CD8-positive, alpha-beta memory T cell (primary cell): ENCODE results near the gene MGAT4B. TPM values are rescaled to one million over a fixed set of nuclear protein-coding genes. Genes with fewer than 3 reads are reported as not detected.

ENCODE experiments used
- CTCF ChIA-PET: fragments of 350-600 bp; sonication (Branson Sonifier 250); formaldehyde crosslinking; loops from one replicate; lab custom pipeline; 2021; ENCODE audit warnings: antibody characterized with exemption; lab: Charles Lee
- POLR2A ChIA-PET: fragments of 350-600 bp; sonication (Branson Sonifier 250); formaldehyde crosslinking; loops from one replicate; lab custom pipeline; 2021; ENCODE audit warnings: antibody characterized with exemption; lab: Charles Lee
- DNase-seq, 5 donors: peaks; one replicate each; pipeline versions ENCODE4 v3.0.0 to v3.0.0-alpha.2; 2020 to 2022; ENCODE audit warnings: mixed read lengths in 1 of 5
- H3K27ac ChIP-seq: one replicate; pipeline ENCODE4 v1.7.0; 2013; ENCODE audit warnings: low read depth, mild to moderate bottlenecking, low read length, moderate library complexity
- H3K27me3 ChIP-seq: 2 replicates; pipeline ENCODE4 v1.7.0; 2013; ENCODE audit warnings: low read length, mild to moderate bottlenecking; ENCODE audit not compliant: insufficient read depth, poor library complexity, severe bottlenecking
- H3K36me3 ChIP-seq: 2 replicates; pipeline ENCODE4 v1.7.0; 2013; ENCODE audit warnings: mild to moderate bottlenecking, low read length, moderate library complexity; ENCODE audit not compliant: insufficient read depth
- H3K4me1 ChIP-seq: 2 replicates; pipeline ENCODE4 v1.7.0; 2013; ENCODE audit warnings: mild to moderate bottlenecking, low read length, moderate library complexity; ENCODE audit not compliant: insufficient read depth
- H3K4me3 ChIP-seq: 2 replicates; pipeline ENCODE4 v1.7.0; 2013; ENCODE audit warnings: mild to moderate bottlenecking, low read length
- H3K9me3 ChIP-seq: 2 replicates; pipeline ENCODE4 v1.7.0; 2013; ENCODE audit warnings: mild to moderate bottlenecking, low read length
- H3K27ac Mint-ChIP-seq, 8 donors: one replicate each; pipeline ENCODE4 v1.8.0; 2020 to 2021; ENCODE audit warnings: mixed read lengths in 8 of 8, mild to moderate bottlenecking in 6 of 8, inconsistent platforms in 3 of 8, moderate library complexity in 3 of 8
- H3K27me3 Mint-ChIP-seq, 2 donors: one replicate each; pipeline ENCODE4 v1.8.0; 2020 to 2021; ENCODE audit warnings: mixed read lengths in 2 of 2, mild to moderate bottlenecking in 1 of 2, moderate library complexity in 1 of 2
- H3K36me3 Mint-ChIP-seq, 3 donors: one replicate each; pipeline ENCODE4 v1.8.0; 2020 to 2021; ENCODE audit warnings: mixed read lengths in 3 of 3, inconsistent platforms in 1 of 3, mild to moderate bottlenecking in 1 of 3
- H3K4me1 Mint-ChIP-seq, 3 donors: one replicate each; pipeline ENCODE4 v1.8.0; 2020 to 2021; ENCODE audit warnings: mixed read lengths in 3 of 3, inconsistent platforms in 1 of 3, mild to moderate bottlenecking in 1 of 3
- H3K4me3 Mint-ChIP-seq, 7 donors: one replicate each; pipeline ENCODE4 v1.8.0; 2020 to 2021; ENCODE audit warnings: mixed read lengths in 7 of 7, mild to moderate bottlenecking in 6 of 7, moderate library complexity in 4 of 7, inconsistent platforms in 2 of 7
- H3K9me3 Mint-ChIP-seq, 5 donors: one replicate each; pipeline ENCODE4 v1.8.0; 2020 to 2022; ENCODE audit warnings: mixed read lengths in 5 of 5, mild to moderate bottlenecking in 3 of 5, moderate library complexity in 2 of 5, inconsistent platforms in 1 of 5
- polyA plus RNA-seq: library from polyadenylated mRNA; unstranded; fragments of 300-500 nt; fragmentation: Illumina TruSeq; gene quantifications from one replicate; pipeline ENCODE4 v1.2.3, GENCODE V29; 2021
- total RNA-seq, 2 experiments: library from RNA; stranded (reverse); gene quantifications; one replicate each; pipeline ENCODE4 v1.2.3, GENCODE V29; 2021

Gene MGAT4B
- total and polyA plus RNA-seq, 3 experiments from 2014 or later, result 21.0 to 103 (median 94.0) TPM

GRCh38 chr5:179778591-179778990 is 28.1 kb downstream of the MGAT4B start:
- no peaks in the 10 kb centered on the region for H3K9me3 Mint-ChIP-seq
- H3K4me3 ChIP-seq, result no peak overlapping the region
- H3K4me1 Mint-ChIP-seq, result no peaks in the 10 kb centered on the region
- H3K27ac ChIP-seq, result no peak overlapping the region
- H3K27me3 ChIP-seq, result no peaks in the 10 kb centered on the region
- peaks cover 19% of the 10 kb centered on the region for H3K36me3 ChIP-seq
- peak overlapping the region in 2 of 8 donors; percentile 11 to 77 for H3K27ac Mint-ChIP-seq
- DNase-seq, result no peak
- H3K27me3 Mint-ChIP-seq, result peaks cover 0 to 1% of the 10 kb centered on the region in 2 donors
- no peak overlapping the region for H3K4me3 Mint-ChIP-seq
- no peaks in the 10 kb centered on the region for H3K9me3 ChIP-seq
- ChIA-PET CTCF (interaction anchor here (1.1 to 2.5 kb wide), 2 partner anchors 15 to 18 kb away, joined by 4 to 10 read pairs; no protein-coding TSS in a partner anchor), POLR2A (no interaction called here)
- peaks cover 0 to 70% (median 13%) of the 10 kb centered on the region in 3 donors for H3K36me3 Mint-ChIP-seq
- H3K4me1 ChIP-seq, result no peaks in the 10 kb centered on the region

GRCh38 chr5:179777909-179778308 is 28.8 kb downstream of the MGAT4B start:
- ChIA-PET POLR2A (no interaction called here), CTCF (interaction anchor here (1.6 to 2.5 kb wide), 3 partner anchors 11 to 19 kb away, joined by 4 to 14 read pairs (median 10); no protein-coding TSS in a partner anchor)
- H3K4me3 ChIP-seq, result no peak overlapping the region
- no peaks in the 10 kb centered on the region for H3K4me1 Mint-ChIP-seq
- peaks cover 3 to 77% (median 17%) of the 10 kb centered on the region in 3 donors for H3K36me3 Mint-ChIP-seq
- peak overlapping the region in 1 of 8 donors; percentile 40 for H3K27ac Mint-ChIP-seq
- peaks cover 0 to 1% of the 10 kb centered on the region in 2 donors for H3K27me3 Mint-ChIP-seq
- H3K4me1 ChIP-seq, result no peaks in the 10 kb centered on the region
- no peak for DNase-seq
- H3K9me3 Mint-ChIP-seq, result no peaks in the 10 kb centered on the region
- no peaks in the 10 kb centered on the region for H3K9me3 ChIP-seq
- H3K36me3 ChIP-seq, result peaks cover 19% of the 10 kb centered on the region
- H3K27ac ChIP-seq, result no peak overlapping the region
- no peak overlapping the region for H3K4me3 Mint-ChIP-seq
- no peaks in the 10 kb centered on the region for H3K27me3 ChIP-seq

GRCh38 chr5:179777456-179777855 is 29.2 kb downstream of the MGAT4B start:
- peaks cover 0 to 1% of the 10 kb centered on the region in 2 donors for H3K27me3 Mint-ChIP-seq
- Histone ChIP-seq H3K27me3 (no peaks in the 10 kb centered on the region), H3K4me1 (no peaks in the 10 kb centered on the region), H3K4me3 (no peak overlapping the region), H3K27ac (no peak overlapping the region), H3K9me3 (no peaks in the 10 kb centered on the region), H3K36me3 (peaks cover 22% of the 10 kb centered on the region)
- no peaks in the 10 kb centered on the region for H3K9me3 Mint-ChIP-seq
- ChIA-PET POLR2A (no interaction called here), CTCF (interaction anchor here (1.6 to 2.5 kb wide), 3 partner anchors 11 to 19 kb away, joined by 4 to 14 read pairs (median 10); no protein-coding TSS in a partner anchor)
- no peak for DNase-seq
- H3K27ac Mint-ChIP-seq, result no peak overlapping the region
- H3K36me3 Mint-ChIP-seq, result peaks cover 4 to 81% (median 20%) of the 10 kb centered on the region in 3 donors
- no peak overlapping the region for H3K4me3 Mint-ChIP-seq
- H3K4me1 Mint-ChIP-seq, result no peaks in the 10 kb centered on the region

GRCh38 chr5:179776411-179776938 is 30.2 kb downstream of the MGAT4B start:
- Histone ChIP-seq H3K36me3 (peaks cover 30% of the 10 kb centered on the region), H3K4me1 (no peaks in the 10 kb centered on the region), H3K9me3 (no peaks in the 10 kb centered on the region), H3K4me3 (no peak overlapping the region), H3K27me3 (no peaks in the 10 kb centered on the region), H3K27ac (no peak overlapping the region)
- H3K27me3 Mint-ChIP-seq, result peaks cover 0 to 1% of the 10 kb centered on the region in 2 donors
- ChIA-PET POLR2A (no interaction called here), CTCF (interaction anchor here (1.1 to 2.5 kb wide), 5 partner anchors 10 to 34 kb away, joined by 3 to 14 read pairs (median 4); no protein-coding TSS in a partner anchor)
- H3K4me3 Mint-ChIP-seq, result no peak overlapping the region
- no peaks in the 10 kb centered on the region for H3K9me3 Mint-ChIP-seq
- H3K27ac Mint-ChIP-seq, result no peak overlapping the region
- no peaks in the 10 kb centered on the region for H3K4me1 Mint-ChIP-seq
- peaks cover 4 to 90% (median 23%) of the 10 kb centered on the region in 3 donors for H3K36me3 Mint-ChIP-seq
- DNase-seq, result no peak

GRCh38 chr5:179774442-179774841 is 32.2 kb downstream of the MGAT4B start:
- Histone ChIP-seq H3K36me3 (peaks cover 48% of the 10 kb centered on the region), H3K27ac (no peak overlapping the region), H3K9me3 (no peaks in the 10 kb centered on the region), H3K27me3 (no peaks in the 10 kb centered on the region), H3K4me1 (no peaks in the 10 kb centered on the region), H3K4me3 (no peak overlapping the region)
- peaks cover 4 to 91% (median 26%) of the 10 kb centered on the region in 3 donors for H3K36me3 Mint-ChIP-seq
- no peak for DNase-seq
- POLR2A ChIA-PET, result no interaction called here
- peak overlapping the region in 2 of 8 donors; percentile 36 to 69 for H3K27ac Mint-ChIP-seq
- no peaks in the 10 kb centered on the region for H3K4me1 Mint-ChIP-seq
- no peaks in the 10 kb centered on the region for H3K9me3 Mint-ChIP-seq
- peaks cover 0 to 1% of the 10 kb centered on the region in 2 donors for H3K27me3 Mint-ChIP-seq
- CTCF ChIA-PET, result no interaction called here
- H3K4me3 Mint-ChIP-seq, result no peak overlapping the region

GRCh38 chr5:179773686-179774040 is 33.0 kb downstream of the MGAT4B start:
- Histone ChIP-seq H3K9me3 (no peaks in the 10 kb centered on the region), H3K27ac (no peak overlapping the region), H3K27me3 (no peaks in the 10 kb centered on the region), H3K4me1 (no peaks in the 10 kb centered on the region), H3K36me3 (peaks cover 56% of the 10 kb centered on the region), H3K4me3 (no peak overlapping the region)
- ChIA-PET CTCF (interaction anchor here (0.6 kb wide), 1 partner anchor 11 kb away, joined by 4 read pairs; no protein-coding TSS in a partner anchor), POLR2A (no interaction called here)
- DNase-seq, result no peak
- no peaks in the 10 kb centered on the region for H3K4me1 Mint-ChIP-seq
- H3K36me3 Mint-ChIP-seq, result peaks cover 4 to 94% (median 30%) of the 10 kb centered on the region in 3 donors
- no peaks in the 10 kb centered on the region for H3K9me3 Mint-ChIP-seq
- H3K4me3 Mint-ChIP-seq, result no peak overlapping the region
- no peak overlapping the region for H3K27ac Mint-ChIP-seq
- H3K27me3 Mint-ChIP-seq, result peaks cover 0 to 1% of the 10 kb centered on the region in 2 donors

GRCh38 chr5:179772351-179772750 is 34.3 kb downstream of the MGAT4B start:
- H3K4me3 ChIP-seq, result no peak overlapping the region
- CTCF ChIA-PET, result interaction anchor here (1.9 kb wide), 1 partner anchor 9 kb away, joined by 8 read pairs; no protein-coding TSS in a partner anchor
- H3K27me3 ChIP-seq, result no peaks in the 10 kb centered on the region
- peaks cover 0 to 9% (median 0%) of the 10 kb centered on the region in 3 donors for H3K4me1 Mint-ChIP-seq
- peaks cover 60% of the 10 kb centered on the region for H3K36me3 ChIP-seq
- DNase-seq, result no peak
- H3K27ac Mint-ChIP-seq, result no peak overlapping the region
- no peaks in the 10 kb centered on the region for H3K4me1 ChIP-seq
- H3K9me3 Mint-ChIP-seq, result no peaks in the 10 kb centered on the region
- no peaks in the 10 kb centered on the region for H3K9me3 ChIP-seq
- POLR2A ChIA-PET, result no interaction called here
- no peak overlapping the region for H3K4me3 Mint-ChIP-seq
- H3K36me3 Mint-ChIP-seq, result peaks cover 4 to 92% (median 25%) of the 10 kb centered on the region in 3 donors
- H3K27ac ChIP-seq, result no peak overlapping the region
- no peaks in the 10 kb centered on the region for H3K27me3 Mint-ChIP-seq

GRCh38 chr5:179771311-179771895 is 35.3 kb downstream of the MGAT4B start:
- DNase-seq, result no peak
- Mint-ChIP-seq H3K4me1 (peaks cover 0 to 17% (median 4%) of the 10 kb centered on the region in 3 donors), H3K27me3 (no peaks in the 10 kb centered on the region), H3K27ac (peak overlapping the region in 1 of 8 donors; percentile 32), H3K4me3 (no peak overlapping the region), H3K9me3 (no peaks in the 10 kb centered on the region), H3K36me3 (peaks cover 4 to 96% (median 25%) of the 10 kb centered on the region in 3 donors)
- Histone ChIP-seq H3K27me3 (no peaks in the 10 kb centered on the region), H3K27ac (no peak overlapping the region), H3K9me3 (no peaks in the 10 kb centered on the region), H3K36me3 (peaks cover 68% of the 10 kb centered on the region), H3K4me3 (no peak overlapping the region), H3K4me1 (no peaks in the 10 kb centered on the region)
- POLR2A ChIA-PET, result no interaction called here
- CTCF ChIA-PET, result interaction anchor here (1.9 kb wide), 1 partner anchor 8 kb away, joined by 8 read pairs; no protein-coding TSS in a partner anchor
